Endothelial cell of umbilical vein (primary cell): Measurements from ENCODE around the gene SMAD3. TPM values are rescaled to one million over a fixed set of nuclear protein-coding genes. Genes with fewer than 3 reads are reported as not detected.

Experiments
- BruUV-seq: library from RNA; stranded (reverse); fragments of 400-500 nt; replicated peaks from 2 replicates; lab custom pipeline; 2021; lab: Mats Ljungman, UMichigan
- CTCF ChIA-PET: fragments of 300-600, 350-600 bp; sonication (Branson Sonifier 250); formaldehyde crosslinking; loops from one replicate; lab custom pipeline; 2021; ENCODE audit warnings: antibody characterized with exemption, inconsistent platforms; lab: Charles Lee
- POLR2A ChIA-PET: fragments of 300-600, 350-600 bp; sonication (Branson Sonifier 250); formaldehyde crosslinking; loops from one replicate; lab custom pipeline; 2021; ENCODE audit warnings: antibody characterized with exemption, inconsistent platforms; lab: Charles Lee
- DNase-seq: peaks from one replicate; pipeline ENCODE4 v3.0.0-alpha.2; 2011; ENCODE audit warnings: low read depth, low spot score
- FAIRE-seq: peaks from 2 replicates; lab custom pipeline; 2011; peaks lifted over from hg19 to GRCh38; lab: Jason Lieb, UNC
- H2AFZ ChIP-seq: 2 replicates; pipeline ENCODE4 v1.6.0; 2012; ENCODE audit warnings: low read depth, low read length, control low read depth, inconsistent platforms
- H3K27ac ChIP-seq: 2 replicates; pipeline ENCODE4 v1.5.1; 2011; ENCODE audit warnings: low read depth, mild to moderate bottlenecking, control low read depth, low read length, moderate library complexity; ENCODE audit not compliant: insufficient read depth
- H3K27me3 ChIP-seq, 2 experiments: 2 replicates each; pipeline versions ENCODE4 v1.6.0 to v1.6.1; 2011; ENCODE audit warnings: low read length in 2 of 2, mixed read lengths in 1 of 2; ENCODE audit not compliant: control insufficient read depth in 2 of 2, insufficient read depth in 2 of 2
- H3K36me3 ChIP-seq, 2 experiments: 2 replicates in 1 of 2; 3 replicates in 1 of 2; pipeline ENCODE4 v1.5.1; 2011; ENCODE audit warnings: low read length in 2 of 2, mild to moderate bottlenecking in 1 of 2, moderate library complexity in 1 of 2; ENCODE audit not compliant: control insufficient read depth in 2 of 2, insufficient read depth in 2 of 2; ENCODE audit errors: extremely low read depth in 1 of 2
- H3K4me1 ChIP-seq: 3 replicates; pipeline ENCODE4 v1.5.1; 2011; ENCODE audit warnings: mild to moderate bottlenecking, low read length; ENCODE audit not compliant: control insufficient read depth, insufficient read depth; ENCODE audit errors: extremely low read depth
- H3K4me2 ChIP-seq: 2 replicates; pipeline ENCODE4 v1.6.1; 2011; ENCODE audit warnings: low read length, control low read depth, mixed read lengths; ENCODE audit not compliant: insufficient read depth
- H3K4me3 ChIP-seq, 3 experiments: fragments of 200-600 bp in 1 of 3; sonication (generic), shearing (Covaris generic) in 1 of 3; replicated peaks in 1 of 3; 2 replicates each; pipeline ENCODE4 v1.5.1; 2011 to 2016; ENCODE audit warnings: control low read depth in 3 of 3, low read length in 3 of 3, mild to moderate bottlenecking in 2 of 3, inconsistent platforms in 1 of 3, low read depth in 1 of 3, moderate library complexity in 1 of 3; ENCODE audit not compliant: insufficient read depth in 1 of 3
- H3K79me2 ChIP-seq: 2 replicates; pipeline ENCODE4 v1.6.0; 2012; ENCODE audit warnings: low read length, inconsistent platforms; ENCODE audit not compliant: control insufficient read depth, insufficient read depth
- H3K9ac ChIP-seq: replicated peaks from 2 replicates; pipeline ENCODE3; 2011; ENCODE audit warnings: low read length, control low read depth; ENCODE audit not compliant: insufficient read depth; ENCODE audit errors: extremely low read depth
- H3K9me1 ChIP-seq: replicated peaks from 3 replicates; pipeline ENCODE4 v1.6.0; 2011; ENCODE audit warnings: mild to moderate bottlenecking, low read length; ENCODE audit not compliant: control insufficient read depth, insufficient read depth; ENCODE audit errors: extremely low read depth
- H3K9me3 ChIP-seq: replicated peaks from 2 replicates; pipeline ENCODE4 v1.5.1; 2012; ENCODE audit warnings: low read length, inconsistent platforms; ENCODE audit not compliant: control insufficient read depth, insufficient read depth
- H4K20me1 ChIP-seq: replicated peaks from 2 replicates; pipeline ENCODE3; 2011; ENCODE audit warnings: mild to moderate bottlenecking, low read length; ENCODE audit not compliant: control insufficient read depth, insufficient read depth; ENCODE audit errors: extremely low read depth
- EZH2 ChIP-seq: IDR thresholded peaks from 2 replicates; pipeline ENCODE4 v1.6.1; 2012; ENCODE audit warnings: borderline replicate concordance, low read depth, mild to moderate bottlenecking, moderate library complexity, low read length, inconsistent platforms; ENCODE audit not compliant: severe bottlenecking
- FOS ChIP-seq: IDR thresholded peaks from 2 replicates; pipeline ENCODE4 v1.6.1; 2011; ENCODE audit warnings: mild to moderate bottlenecking, low read length, moderate library complexity, borderline replicate concordance; ENCODE audit not compliant: insufficient read depth
- GATA2 ChIP-seq: IDR thresholded peaks from 2 replicates; pipeline ENCODE4 v1.7.0; 2011; ENCODE audit warnings: low read depth, mild to moderate bottlenecking, moderate library complexity, mixed read lengths, low read length; ENCODE audit not compliant: insufficient read length, insufficient read depth
- JUN ChIP-seq: IDR thresholded peaks from 2 replicates; pipeline ENCODE4 v1.6.1; 2011; ENCODE audit warnings: borderline replicate concordance, low read depth; ENCODE audit not compliant: insufficient read length, insufficient read depth
- MYC ChIP-seq: IDR thresholded peaks from one replicate; pipeline ENCODE4 v1.6.1; 2011; ENCODE audit warnings: mild to moderate bottlenecking, low read depth, low read length
- POLR2A ChIP-seq: IDR thresholded peaks from 2 replicates; pipeline ENCODE4 v1.6.1; 2012; ENCODE audit warnings: low read depth, mild to moderate bottlenecking, control low read depth, low read length
- POLR2AphosphoS5 ChIP-seq: IDR thresholded peaks from 2 replicates; pipeline ENCODE4 v1.6.1; 2012; ENCODE audit warnings: low read depth, mild to moderate bottlenecking, control low read depth, low read length, moderate library complexity; ENCODE audit not compliant: insufficient read depth
- dilution Hi-C: fragments of 300-500 bp; cut with MboI; formaldehyde crosslinking; loops from one replicate; pipeline ENCODE4 v1.15.0; 2019; ENCODE audit warnings: low sequenced_read_pairs; ENCODE audit not compliant: extremely low pct_ligation_motif_present
- intact Hi-C: fragments of 100-400 bp; cut with micrococcal nuclease; formaldehyde crosslinking; loops from one replicate; pipeline ENCODE4 v1.10.0; 2022
- polyA plus RNA-seq, 4 experiments: library from polyadenylated mRNA; depleted of rRNA in 3 of 4; stranded (reverse) in 3 of 4; unstranded in 1 of 4; fragments of >200 nt; gene quantifications; 2 replicates each; pipeline versions ENCODE4 v1.2.1 to v1.2.3, GENCODE V29; 2011 to 2012; ENCODE audit warnings: missing spikeins in 1 of 4
- total RNA-seq: library from RNA; stranded (reverse); gene quantifications from 2 replicates; pipeline ENCODE4 v1.2.3, GENCODE V29; 2021
- TF ChIP-seq, protein P1 (sequence below): IDR thresholded peaks from 2 replicates; pipeline ENCODE4 v1.6.1; 2011; ENCODE audit not compliant: insufficient read depth, insufficient read length
- TF ChIP-seq, protein P2 (sequence below), 2 donors: IDR thresholded peaks; 1 replicate in 1 of 2; 2 replicates in 1 of 2; pipeline ENCODE4 v1.5.1; 2011; ENCODE audit warnings: low read length in 2 of 2, mild to moderate bottlenecking in 2 of 2, moderate library complexity in 2 of 2, control low read depth in 1 of 2, inconsistent platforms in 1 of 2, low read depth in 1 of 2; ENCODE audit not compliant: insufficient read depth in 1 of 2; ENCODE audit errors: extremely low read depth in 1 of 2

Gene SMAD3
- total and polyA plus RNA-seq, 2 donors (not counting 3 experiments of a cell fraction or from before 2014, with no cell fraction given), result 56.4 to 88.2 TPM

DNA sequence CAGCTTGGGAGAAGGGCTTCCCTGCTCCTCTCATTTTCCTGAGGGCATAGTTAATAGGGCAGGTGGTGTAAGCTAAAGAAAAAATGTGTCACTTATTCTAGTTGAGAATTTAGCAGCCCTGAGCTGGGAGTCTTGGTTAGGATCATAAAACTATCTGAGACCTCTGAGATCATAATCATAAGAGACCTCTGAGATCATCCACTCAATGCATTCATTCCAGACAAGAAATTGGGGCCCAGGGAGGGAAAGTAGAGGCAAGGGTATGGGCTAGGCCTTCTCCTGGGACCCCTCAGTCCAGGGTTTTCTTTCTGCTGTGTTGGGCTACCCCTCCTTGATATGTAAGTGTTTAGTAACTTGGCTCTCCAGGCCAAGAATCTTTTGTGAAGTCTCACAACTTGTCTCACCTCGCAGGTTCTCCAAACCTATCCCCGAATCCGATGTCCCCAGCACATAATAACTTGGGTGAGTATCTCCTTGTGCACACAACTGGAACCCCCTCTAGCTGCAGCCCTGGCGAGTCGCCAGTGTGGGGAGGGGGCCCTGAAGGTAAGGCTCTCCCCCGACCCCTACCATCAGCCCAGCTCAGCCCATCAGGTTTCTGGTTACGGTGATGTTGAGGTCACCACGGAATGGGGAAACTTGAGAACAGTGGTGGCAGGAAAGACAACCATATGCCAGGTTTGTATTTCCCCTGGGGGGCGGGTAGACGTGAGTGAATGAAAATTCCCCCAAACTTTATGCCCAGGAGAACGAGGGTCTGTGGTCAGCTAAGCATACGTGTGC lies 104.9 kb downstream of the SMAD3 start:
- Histone ChIP-seq H3K4me3 (no peak overlapping the region), H3K27ac (no peak overlapping the region), H3K9me3 (no peaks in the 10 kb centered on the region), H3K9ac (no peak overlapping the region), H3K4me2 (no peak overlapping the region), H3K4me1 (peaks cover 43% of the 10 kb centered on the region), H3K27me3 (no peaks in the 10 kb centered on the region), H3K9me1 (no peaks in the 10 kb centered on the region), H3K79me2 (peaks cover 73% of the 10 kb centered on the region), H2AFZ (no peak overlapping the region), H4K20me1 (no peaks in the 10 kb centered on the region), H3K36me3 (peaks cover 14 to 30% of the 10 kb centered on the region in 2 experiments)
- intact Hi-C loops, result no loop called here
- BruUV-seq, result no TSS peak
- ChIA-PET CTCF (no interaction called here), POLR2A (no interaction called here)
- FAIRE-seq, result no peak
- dilution Hi-C loops, result no loop called here
- TF ChIP-seq GATA2, result no peak
- TF ChIP-seq POLR2AphosphoS5, result no peak
- TF ChIP-seq, protein P1, sequence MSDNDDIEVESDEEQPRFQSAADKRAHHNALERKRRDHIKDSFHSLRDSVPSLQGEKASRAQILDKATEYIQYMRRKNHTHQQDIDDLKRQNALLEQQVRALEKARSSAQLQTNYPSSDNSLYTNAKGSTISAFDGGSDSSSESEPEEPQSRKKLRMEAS, result no peak
- no peak for TF ChIP-seq MYC
- no peak for TF ChIP-seq FOS
- no peak for DNase-seq

DNA sequence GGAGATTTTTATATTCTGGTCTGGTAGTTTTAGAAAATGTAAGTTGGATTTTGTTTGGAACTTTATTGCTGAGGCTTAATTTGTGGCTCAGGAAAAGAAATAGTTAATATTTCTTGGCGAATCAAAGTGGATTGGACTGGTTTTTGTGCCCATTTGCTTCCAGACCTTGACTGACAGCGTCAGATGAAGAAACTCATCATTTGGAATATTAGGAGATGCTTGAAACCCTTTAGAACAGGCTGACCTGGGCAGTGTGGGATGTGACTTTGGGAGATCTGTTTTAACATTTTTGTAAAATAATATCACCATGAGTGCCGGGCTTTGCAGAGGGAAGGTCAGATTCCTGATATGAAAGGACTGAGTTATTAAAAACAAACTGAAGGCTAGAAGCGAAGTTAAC lies 106.1 kb downstream of the SMAD3 start:
- dilution Hi-C loops (no loop called here), intact Hi-C loops (no loop called here)
- BruUV-seq, result no TSS peak
- H3K9me3 ChIP-seq, result no peaks in the 10 kb centered on the region
- ChIA-PET POLR2A (no interaction called here), CTCF (no interaction called here)
- H3K79me2 ChIP-seq, result peaks cover 78% of the 10 kb centered on the region
- H3K4me1 ChIP-seq, result peaks cover 43% of the 10 kb centered on the region
- no peaks in the 10 kb centered on the region for H4K20me1 ChIP-seq
- H3K36me3 ChIP-seq, result peaks cover 14 to 30% of the 10 kb centered on the region in 2 experiments
- FAIRE-seq (no peak), DNase-seq (no peak)
- H3K27me3 ChIP-seq, result no peaks in the 10 kb centered on the region
- H3K9ac ChIP-seq, result no peak overlapping the region
- no peaks in the 10 kb centered on the region for H3K9me1 ChIP-seq
- no peak overlapping the region for H3K4me3 ChIP-seq
- H2AFZ ChIP-seq, result no peak overlapping the region
- no peak for TF ChIP-seq POLR2A
- no peak for TF ChIP-seq GATA2
- TF ChIP-seq, protein P2, sequence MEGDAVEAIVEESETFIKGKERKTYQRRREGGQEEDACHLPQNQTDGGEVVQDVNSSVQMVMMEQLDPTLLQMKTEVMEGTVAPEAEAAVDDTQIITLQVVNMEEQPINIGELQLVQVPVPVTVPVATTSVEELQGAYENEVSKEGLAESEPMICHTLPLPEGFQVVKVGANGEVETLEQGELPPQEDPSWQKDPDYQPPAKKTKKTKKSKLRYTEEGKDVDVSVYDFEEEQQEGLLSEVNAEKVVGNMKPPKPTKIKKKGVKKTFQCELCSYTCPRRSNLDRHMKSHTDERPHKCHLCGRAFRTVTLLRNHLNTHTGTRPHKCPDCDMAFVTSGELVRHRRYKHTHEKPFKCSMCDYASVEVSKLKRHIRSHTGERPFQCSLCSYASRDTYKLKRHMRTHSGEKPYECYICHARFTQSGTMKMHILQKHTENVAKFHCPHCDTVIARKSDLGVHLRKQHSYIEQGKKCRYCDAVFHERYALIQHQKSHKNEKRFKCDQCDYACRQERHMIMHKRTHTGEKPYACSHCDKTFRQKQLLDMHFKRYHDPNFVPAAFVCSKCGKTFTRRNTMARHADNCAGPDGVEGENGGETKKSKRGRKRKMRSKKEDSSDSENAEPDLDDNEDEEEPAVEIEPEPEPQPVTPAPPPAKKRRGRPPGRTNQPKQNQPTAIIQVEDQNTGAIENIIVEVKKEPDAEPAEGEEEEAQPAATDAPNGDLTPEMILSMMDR (IDR thresholded peaks at IDR 0.05; ENCODE audit: extremely low read depth in 1 of 2, insufficient read depth in 1 of 2, low read depth in 1 of 2, low read length in 2 of 2), result no peak
- no peak for TF ChIP-seq EZH2
- TF ChIP-seq POLR2AphosphoS5, result no peak
- no peak for TF ChIP-seq FOS
- no peak for TF ChIP-seq JUN
- TF ChIP-seq, protein P1, result no peak
- no peak overlapping the region for H3K4me2 ChIP-seq
- no peak overlapping the region for H3K27ac ChIP-seq
